ENCODE measurements around the gene LCAT.

LCAT gene

GRCh38 chr16:67922740-67923139 lies 21.2 kb downstream of the LCAT start:
- no peak for DNase-seq (ENCODE audit: low read depth, low spot score)
- ChIA-PET CTCF (interaction anchor here (0.8 to 16.7 kb wide), 7 partner anchors 8 to 250 kb away, joined by 3 to 227 read pairs (median 3); no protein-coding TSS in a partner anchor), POLR2A (interaction anchor here (2.8 kb wide), 1 partner anchor 12 kb away, joined by 9 read pairs; no protein-coding TSS in a partner anchor)
- H3K4me3 ChIP-seq (ENCODE audit: low read depth, low read length), result no peak overlapping the region
- TF ChIP-seq, protein P1, sequence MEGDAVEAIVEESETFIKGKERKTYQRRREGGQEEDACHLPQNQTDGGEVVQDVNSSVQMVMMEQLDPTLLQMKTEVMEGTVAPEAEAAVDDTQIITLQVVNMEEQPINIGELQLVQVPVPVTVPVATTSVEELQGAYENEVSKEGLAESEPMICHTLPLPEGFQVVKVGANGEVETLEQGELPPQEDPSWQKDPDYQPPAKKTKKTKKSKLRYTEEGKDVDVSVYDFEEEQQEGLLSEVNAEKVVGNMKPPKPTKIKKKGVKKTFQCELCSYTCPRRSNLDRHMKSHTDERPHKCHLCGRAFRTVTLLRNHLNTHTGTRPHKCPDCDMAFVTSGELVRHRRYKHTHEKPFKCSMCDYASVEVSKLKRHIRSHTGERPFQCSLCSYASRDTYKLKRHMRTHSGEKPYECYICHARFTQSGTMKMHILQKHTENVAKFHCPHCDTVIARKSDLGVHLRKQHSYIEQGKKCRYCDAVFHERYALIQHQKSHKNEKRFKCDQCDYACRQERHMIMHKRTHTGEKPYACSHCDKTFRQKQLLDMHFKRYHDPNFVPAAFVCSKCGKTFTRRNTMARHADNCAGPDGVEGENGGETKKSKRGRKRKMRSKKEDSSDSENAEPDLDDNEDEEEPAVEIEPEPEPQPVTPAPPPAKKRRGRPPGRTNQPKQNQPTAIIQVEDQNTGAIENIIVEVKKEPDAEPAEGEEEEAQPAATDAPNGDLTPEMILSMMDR (IDR thresholded peaks at IDR 0.05; ENCODE audit: insufficient read depth, low read length, missing control alignments), result no peak

GRCh38 chr16:67922221-67922620 lies 21.7 kb downstream of the LCAT start:
- ChIA-PET POLR2A (no interaction called here), CTCF (interaction anchor here (1.0 to 16.7 kb wide), 5 partner anchors 38 to 250 kb away, joined by 3 to 227 read pairs (median 3); no protein-coding TSS in a partner anchor)
- no peak overlapping the region for H3K4me3 ChIP-seq (ENCODE audit: low read depth, low read length)
- no peak for DNase-seq (ENCODE audit: low read depth, low spot score)
- TF ChIP-seq, protein P1 (IDR thresholded peaks at IDR 0.05; ENCODE audit: insufficient read depth, low read length, missing control alignments), result no peak

GRCh38 chr16:67919622-67920221 lies 24.2 kb downstream of the LCAT start:
- POLR2A ChIA-PET, result no interaction called here
- TF ChIP-seq, protein P1 (IDR thresholded peaks at IDR 0.05; ENCODE audit: insufficient read depth, low read length, missing control alignments), result no peak
- CTCF ChIA-PET, result interaction anchor here (1.0 to 2.9 kb wide), 10 partner anchors 9 to 399 kb away, joined by 3 to 14 read pairs (median 5); partner anchors contain the start of genes NRN1L and PSMB10
- H3K4me3 ChIP-seq (ENCODE audit: low read depth, low read length), result no peak overlapping the region
- DNase-seq (ENCODE audit: low read depth, low spot score), result no peak

- TF ChIP-seq, protein P1 (IDR thresholded peaks at IDR 0.05; ENCODE audit: insufficient read depth, low read length, missing control alignments), result no peak
- ChIA-PET CTCF (interaction anchor here (0.9 to 2.9 kb wide), 7 partner anchors 10 to 103 kb away, joined by 3 to 14 read pairs (median 7); partner anchors contain the start of gene NRN1L), POLR2A (interaction anchor here (1.2 kb wide), 1 partner anchor 18 kb away, joined by 6 read pairs; no protein-coding TSS in a partner anchor)
- H3K4me3 ChIP-seq (ENCODE audit: low read depth, low read length), result no peak overlapping the region; the same call in 1 of the 2 replicates
- DNase-seq (ENCODE audit: low read depth, low spot score), result peak; percentile 44
These were observed 26.1 kb downstream of the LCAT start for GRCh38 chr16:67917852-67918236.

GRCh38 chr16:67917140-67917851 lies 26.6 kb downstream of the LCAT start:
- no peak for DNase-seq (ENCODE audit: low read depth, low spot score)
- POLR2A ChIA-PET, result interaction anchor here (1.2 kb wide), 1 partner anchor 18 kb away, joined by 6 read pairs; no protein-coding TSS in a partner anchor
- H3K4me3 ChIP-seq (ENCODE audit: low read depth, low read length), result no peak overlapping the region
- CTCF ChIA-PET, result interaction anchor here (0.9 to 2.9 kb wide), 7 partner anchors 10 to 101 kb away, joined by 3 to 14 read pairs (median 6); partner anchors contain the start of gene NRN1L
- TF ChIP-seq, protein P1 (IDR thresholded peaks at IDR 0.05; ENCODE audit: insufficient read depth, low read length, missing control alignments), result no peak
